HG03575 (cell line): ENCODE results near the gene PRDM16.

ENCODE experiments used
- ATAC-seq: cut with Tn5 transposase; IDR thresholded peaks from one replicate; pipeline ENCODE4 v1.9.1; 2021; ENCODE audit not compliant: unreplicated experiment, insufficient number of reproducible peaks, low FRiP score; ENCODE audit errors: extremely low read depth

Gene PRDM16

GRCh38 chr1:3390291-3390690 lies 321.3 kb downstream of the PRDM16 start:
- no peak for ATAC-seq

DNA sequence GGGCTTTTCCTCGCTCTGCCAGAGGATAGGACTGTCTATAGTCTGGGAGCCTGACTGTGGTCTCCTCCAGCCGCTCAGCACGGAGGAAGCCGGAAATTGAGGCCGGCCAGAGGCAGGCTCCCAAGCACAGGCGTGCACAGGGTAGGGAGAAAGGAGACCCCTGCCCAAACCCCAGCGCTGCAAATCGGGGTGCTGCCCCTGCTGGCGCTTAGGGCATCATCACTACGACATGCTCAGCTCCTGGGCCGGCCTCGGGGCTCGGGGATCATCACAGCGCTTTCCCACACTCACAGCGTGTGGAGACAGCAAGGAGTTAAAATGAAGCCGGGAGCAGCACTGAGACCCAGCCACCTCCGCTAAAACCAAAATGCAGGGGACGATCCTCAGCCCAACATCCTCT lies 322.7 kb downstream of the PRDM16 start:
- no peak for ATAC-seq

DNA sequence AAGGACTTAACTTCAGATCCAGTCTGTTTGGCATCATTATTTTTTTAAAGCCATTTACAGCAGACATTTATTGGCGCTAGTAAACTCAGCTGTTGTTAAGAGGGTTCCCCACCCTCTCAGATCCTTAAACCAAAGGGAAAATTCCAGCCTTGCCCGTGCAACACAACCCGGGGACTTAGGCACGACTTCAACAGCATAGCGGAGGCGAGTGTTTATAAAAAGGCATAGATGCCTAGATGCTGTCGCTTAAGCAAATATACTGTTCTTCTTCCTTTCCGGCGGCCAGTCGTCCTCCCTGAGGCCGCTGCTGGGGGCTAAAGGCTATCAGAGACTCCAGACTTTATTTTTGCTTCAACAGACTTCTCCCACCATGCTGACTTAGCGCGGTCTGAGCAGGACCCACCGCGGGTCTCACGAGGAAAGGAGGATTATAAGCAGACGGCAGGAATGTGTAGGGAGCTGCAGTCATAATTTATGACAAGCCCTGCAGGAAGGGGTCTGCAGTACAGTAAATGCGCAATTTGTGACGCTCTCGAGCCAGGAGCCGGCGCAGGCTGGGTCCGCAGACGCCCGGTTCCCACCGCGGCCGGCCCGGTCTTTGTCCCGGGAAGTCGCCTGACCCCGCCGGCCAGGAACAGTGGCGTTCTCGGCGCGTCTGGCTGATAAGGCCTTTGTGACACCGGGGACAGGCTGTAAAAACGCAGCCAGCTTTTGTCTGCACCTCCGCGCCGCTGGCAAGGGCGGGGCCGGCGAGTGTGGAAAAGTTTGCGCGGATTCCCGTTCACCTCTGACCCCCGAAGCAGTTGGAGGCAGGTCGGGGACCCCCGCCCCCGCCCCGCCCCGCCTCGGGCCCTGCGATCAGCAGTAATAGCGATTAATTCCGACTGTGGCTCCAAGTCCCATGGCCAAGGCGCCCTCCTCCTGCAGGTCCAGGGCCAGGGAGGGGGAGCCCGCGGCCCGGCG lies 324.3 kb downstream of the PRDM16 start:
- ATAC-seq, result no peak

DNA sequence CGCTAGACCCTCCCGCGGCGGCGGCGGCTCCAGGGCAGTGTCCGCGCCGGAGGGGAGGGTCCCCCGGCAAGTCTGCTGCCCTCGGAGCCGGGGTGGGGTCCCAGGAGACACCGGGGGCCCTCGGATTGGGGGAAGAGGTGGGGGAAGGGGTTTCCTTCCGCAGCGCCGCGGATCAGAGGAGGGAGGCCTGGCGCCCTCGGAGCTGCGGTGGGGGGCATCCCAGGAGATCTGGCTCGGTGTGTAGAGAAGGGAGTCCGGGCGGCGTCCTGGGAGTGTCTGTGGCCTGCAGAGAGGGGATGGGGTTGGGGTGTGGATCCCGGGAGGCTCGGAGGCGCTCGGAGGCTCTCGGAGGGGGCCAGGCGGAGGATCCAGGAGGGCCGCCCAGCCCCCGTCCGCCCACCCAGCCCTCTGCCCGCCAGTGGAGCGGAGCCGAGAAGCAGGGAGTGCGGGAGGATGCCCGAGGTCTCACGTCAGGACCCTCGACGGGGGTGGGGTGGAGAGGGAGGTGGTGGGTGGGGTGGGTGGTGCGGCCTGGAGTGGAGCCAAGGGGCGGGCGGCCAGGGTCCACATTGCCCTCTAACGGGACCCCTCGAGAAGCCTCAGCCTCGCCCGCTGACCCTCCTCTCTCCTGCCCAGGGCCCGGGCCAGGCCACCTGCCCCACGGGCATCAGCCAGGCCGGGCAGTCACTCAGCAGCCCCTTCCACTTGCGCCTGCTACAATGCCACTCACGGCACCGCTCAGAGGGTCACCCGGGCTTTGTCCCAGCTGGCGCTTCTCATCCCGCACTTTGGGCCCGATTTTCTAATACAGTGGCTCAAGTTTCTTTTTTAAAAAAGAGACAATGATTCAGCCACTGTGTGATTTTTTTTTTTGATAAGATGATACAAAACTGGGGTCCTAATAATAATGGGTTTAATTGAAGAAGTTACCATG lies 325.3 kb downstream of the PRDM16 start:
- no peak for ATAC-seq

DNA sequence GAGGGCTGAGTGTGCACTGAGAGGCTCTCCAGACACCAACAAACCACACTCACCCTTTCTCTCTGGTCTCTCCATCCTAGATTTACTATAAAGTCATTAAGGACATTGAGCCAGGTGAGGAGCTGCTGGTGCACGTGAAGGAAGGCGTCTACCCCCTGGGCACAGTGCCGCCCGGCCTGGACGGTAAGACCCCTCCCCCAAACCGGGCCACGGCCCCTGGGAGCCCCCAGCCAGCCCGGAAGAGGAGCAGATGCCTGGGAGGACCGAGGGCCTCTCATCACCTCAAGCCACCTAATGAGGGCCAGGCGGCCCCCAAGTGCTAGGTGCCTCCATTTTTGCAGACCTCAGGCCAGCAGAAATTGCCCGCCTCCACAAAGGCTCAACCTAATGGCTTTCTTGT lies 327.4 kb downstream of the PRDM16 start:
- no peak for ATAC-seq

GRCh38 chr1:3397311-3397710 lies 328.3 kb downstream of the PRDM16 start:
- no peak for ATAC-seq

GRCh38 chr1:3398396-3399140 lies 329.6 kb downstream of the PRDM16 start:
- ATAC-seq, result no peak

DNA sequence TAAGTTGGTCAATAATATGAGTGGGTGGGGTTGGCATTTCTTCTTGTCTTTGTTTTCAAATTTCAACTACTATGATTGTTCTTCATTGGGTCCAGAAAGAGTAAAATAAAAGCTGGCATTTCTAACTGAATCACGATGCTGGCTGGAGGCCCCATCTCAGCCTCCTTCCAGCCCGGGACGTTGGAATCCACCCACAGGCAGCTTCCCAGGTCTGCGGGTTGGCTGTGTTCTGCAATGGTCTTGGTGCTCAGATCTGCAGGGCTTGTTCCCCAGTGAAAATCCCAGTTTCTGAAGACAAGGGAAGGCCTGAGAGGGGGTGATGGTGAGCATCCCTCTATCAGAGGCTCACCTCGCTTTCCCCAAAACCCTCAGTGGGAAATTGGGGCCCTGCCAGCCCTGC lies 330.7 kb downstream of the PRDM16 start:
- no peak for ATAC-seq

DNA sequence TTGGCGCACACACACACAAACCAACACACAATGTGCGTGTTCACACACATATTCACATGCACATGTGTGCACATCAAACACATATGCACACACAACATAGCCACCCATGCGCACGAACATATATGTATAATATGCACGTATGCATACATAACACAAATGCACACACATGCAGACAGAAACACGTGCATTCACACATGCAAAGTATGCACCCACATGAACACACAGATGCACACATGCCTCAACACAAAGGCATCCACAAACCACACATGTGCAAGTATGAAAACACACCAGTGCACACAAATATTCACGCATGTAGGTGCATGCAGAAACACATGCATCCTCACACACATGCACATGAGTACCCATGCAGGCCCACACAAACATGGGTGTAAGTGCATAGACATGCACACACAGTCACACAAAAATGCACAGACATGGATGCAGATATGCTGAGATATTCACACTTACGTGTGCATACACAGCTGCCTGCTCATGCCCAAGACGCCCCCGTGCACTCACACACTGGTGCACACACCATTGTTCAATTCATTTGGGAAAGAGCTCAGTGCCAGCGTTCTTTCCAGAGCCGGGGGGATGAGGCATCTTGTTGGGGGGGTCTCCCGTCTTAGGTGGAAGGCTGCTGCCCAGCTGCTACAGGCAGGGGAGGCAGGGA lies 332.7 kb downstream of the PRDM16 start:
- no peak for ATAC-seq

DNA sequence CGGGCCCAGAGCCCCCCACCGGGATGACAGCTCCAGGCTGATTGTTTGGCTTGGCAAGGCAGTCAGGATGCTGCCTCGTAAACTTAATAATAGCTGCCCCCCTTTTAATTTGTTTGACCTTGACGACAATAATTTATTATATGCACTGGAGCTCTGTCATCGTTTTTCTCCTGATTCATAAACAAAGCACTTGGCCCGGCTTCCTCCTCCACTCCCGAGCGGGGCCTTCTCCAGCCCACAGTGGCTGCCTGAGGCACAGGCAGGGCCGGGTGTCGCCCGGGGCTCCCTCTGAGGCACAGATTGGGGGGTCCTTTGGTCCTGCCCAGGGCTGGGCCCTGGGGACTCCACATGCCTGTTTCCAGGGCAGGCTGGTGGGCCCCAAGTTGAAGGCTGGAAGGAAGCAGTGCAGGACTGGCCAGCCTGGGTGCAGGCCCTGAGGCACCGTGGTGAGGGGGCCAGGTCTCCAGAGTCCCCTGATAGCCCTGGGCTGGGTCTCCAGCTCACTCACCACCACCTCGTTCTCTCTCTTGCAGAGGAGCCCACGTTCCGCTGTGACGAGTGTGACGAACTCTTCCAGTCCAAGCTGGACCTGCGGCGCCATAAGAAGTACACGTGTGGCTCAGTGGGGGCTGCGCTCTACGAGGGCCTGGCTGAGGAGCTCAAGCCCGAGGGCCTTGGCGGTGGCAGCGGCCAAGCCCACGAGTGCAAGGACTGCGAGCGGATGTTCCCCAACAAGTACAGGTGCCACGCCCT lies 333.4 kb downstream of the PRDM16 start:
- no peak for ATAC-seq

- no peak for ATAC-seq
Observed at GRCh38 chr1:3403011-3403345, 334.0 kb downstream of the PRDM16 start.

DNA sequence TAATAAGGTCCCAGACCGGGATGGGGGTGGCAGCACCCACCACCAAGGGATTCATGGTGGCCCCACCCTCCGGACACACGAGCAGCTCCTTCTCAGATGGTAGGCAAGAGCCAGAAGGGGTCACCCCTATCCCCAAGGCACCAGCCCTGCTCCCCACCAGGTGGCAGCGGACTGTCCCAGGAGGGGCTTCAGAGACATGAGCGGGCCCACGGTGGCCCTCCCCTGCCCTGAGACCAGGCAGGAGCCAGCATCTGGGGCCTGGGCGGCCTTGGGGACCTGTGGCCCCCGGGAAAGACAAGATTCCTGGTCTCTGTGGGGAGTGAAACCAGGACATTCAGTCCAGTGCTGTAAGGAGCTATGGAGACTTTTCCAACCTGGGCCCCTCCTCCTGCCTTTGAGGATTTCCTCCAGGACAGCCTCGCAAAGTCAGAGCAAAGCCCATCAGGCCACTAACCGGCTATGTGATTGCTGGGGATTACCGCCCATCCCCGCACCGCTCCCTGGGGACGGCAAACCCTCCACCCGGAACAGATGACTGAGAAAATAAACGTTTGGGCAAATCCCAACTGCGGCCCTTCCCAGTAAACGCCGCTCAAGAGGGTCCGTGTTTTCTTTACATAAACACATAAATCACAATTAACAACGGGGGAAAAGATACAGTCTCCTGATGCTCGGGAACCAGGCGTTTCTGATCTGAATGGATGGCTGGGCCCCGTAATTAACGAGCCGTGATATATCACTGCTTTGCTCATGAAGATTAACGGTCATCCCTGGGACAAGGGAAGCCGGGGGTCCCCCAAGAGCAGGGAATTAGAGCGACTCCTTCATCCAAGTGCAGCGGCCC lies 334.6 kb downstream of the PRDM16 start:
- no peak for ATAC-seq

GRCh38 chr1:3404301-3404700 lies 335.3 kb downstream of the PRDM16 start:
- ATAC-seq, result no peak

- ATAC-seq, result no peak
Observed at GRCh38 chr1:3404801-3405200, 335.8 kb downstream of the PRDM16 start.

GRCh38 chr1:3405491-3405890 lies 336.5 kb downstream of the PRDM16 start:
- ATAC-seq, result no peak

GRCh38 chr1:3405974-3406867 lies 337.2 kb downstream of the PRDM16 start:
- ATAC-seq, result no peak
